NCI-H1105 treated with DMSO at 0.1 percent for 48 hours (cell line): ENCODE data around the gene PRR4.

ENCODE experiments used
- DNase-seq: peaks from one replicate; lab custom pipeline; 2025; lab: John Stamatoyannopoulos, UW

Gene PRR4

GRCh38 chr12:10801741-10802140 is 47.5 kb downstream of the PRR4 start:
- DNase-seq: no peak
